NCI-H128 (cell line): ENCODE data around the gene ADAMTS12.

Source experiments
- DNase-seq: peaks from one replicate; lab custom pipeline; 2025; ENCODE audit not compliant: unreplicated experiment; lab: John Stamatoyannopoulos, UW

Gene ADAMTS12

DNA sequence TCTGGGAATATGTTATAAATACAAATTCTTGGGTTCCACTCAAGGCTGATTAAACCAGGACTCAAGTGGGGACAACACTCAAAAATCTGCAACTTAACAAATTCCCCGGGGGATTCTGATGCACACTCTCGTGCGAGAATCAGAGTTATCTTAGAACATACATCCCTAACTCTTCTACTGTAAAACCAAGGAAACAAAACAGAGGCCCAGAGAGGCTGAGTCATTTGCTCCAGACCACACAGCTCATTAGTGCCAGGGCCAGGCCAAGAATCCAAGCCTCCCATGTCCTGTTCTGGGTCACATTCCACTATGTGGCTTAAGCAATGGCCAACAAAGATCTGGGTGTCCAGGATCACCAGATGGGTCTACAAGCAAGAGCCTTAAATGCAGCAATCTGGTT is 166.0 kb downstream of the ADAMTS12 start:
- DNase-seq, result no peak

DNA sequence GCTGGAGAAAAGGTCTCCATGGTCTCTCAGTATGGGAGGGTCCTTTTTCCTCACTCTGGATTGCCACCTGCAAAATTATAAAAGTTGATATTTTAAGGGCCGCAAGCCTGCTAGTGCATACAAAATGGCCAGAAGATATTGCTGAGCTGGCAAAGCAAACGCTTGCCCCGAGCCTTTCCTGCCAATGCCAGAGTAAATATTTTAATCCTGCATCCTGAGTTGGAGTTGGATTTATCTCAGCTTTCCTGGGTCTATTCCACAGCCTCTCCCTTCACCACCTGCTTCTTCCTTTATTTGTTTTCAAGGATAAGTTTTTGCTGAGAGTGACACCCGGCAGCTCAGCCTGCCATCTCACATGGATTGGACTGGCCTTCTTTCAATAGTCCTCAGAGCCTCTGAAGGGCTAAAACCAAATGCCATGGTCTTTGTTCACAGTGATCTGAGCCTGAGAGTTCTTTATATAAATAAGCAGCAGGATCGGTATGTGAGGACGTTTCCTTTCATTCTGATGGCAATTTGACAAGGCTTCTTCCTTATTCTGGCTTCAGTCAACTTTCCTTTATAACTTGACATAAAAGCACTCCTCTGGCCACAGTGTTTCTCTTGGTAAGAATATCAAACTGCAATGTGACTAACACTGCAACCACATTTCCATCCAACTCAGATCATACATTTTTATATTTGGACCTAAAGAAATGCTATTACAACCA is 170.1 kb downstream of the ADAMTS12 start:
- DNase-seq, result no peak

DNA sequence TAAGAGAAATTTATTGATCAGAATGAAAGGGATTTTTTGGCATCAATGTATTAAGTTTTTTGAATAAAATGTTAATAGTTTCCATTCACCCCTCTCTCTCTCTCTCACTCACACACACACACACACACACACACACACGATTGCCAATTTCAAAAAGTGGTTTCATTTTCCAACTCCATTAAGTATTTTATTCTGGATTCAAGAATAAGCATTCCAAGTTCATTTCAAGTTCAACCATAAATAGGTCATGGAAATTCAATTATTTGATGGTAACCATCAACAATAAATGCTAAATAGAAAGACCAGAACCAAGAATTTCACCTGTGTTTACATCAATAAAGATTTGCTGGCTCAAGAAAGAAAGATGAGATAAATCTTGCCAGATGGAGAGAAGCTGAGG is 171.6 kb downstream of the ADAMTS12 start:
- DNase-seq, result no peak

DNA sequence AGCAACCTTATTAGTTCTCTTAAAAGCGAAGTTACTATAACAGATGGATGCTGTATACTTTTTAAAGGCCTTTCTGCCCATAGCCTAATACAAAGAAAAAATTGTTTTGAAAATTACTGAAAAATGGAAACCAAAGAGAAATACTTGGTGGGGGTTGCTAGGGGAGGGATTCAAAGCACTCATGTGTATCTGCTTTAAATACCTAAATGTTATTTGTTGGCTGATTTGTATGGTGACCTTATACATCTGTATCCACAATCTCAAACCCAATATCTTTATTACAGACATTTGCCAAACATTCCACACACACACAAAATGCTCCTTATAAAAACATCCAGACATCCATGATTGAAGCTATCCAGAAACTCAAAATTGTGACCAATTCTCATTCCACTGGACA is 172.0 kb downstream of the ADAMTS12 start:
- DNase-seq, result no peak

DNA sequence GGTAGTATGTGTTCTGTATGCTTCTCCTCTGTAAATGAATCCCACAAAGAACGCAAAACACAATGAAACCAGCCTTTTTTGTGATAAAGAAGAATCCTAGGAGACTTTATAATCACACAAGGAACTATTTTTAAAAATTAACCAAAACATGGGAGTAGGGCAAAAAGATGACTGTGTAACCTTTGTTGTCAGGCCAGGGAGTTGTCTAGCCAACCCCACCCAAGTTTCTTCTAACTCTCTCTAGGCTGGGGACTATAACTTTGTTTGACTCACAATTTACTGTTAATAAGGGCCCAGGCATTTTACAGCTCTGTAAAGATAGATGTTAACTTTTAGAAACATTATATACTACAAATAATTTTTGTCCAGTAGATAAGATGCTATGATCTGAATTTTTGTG is 176.1 kb downstream of the ADAMTS12 start:
- DNase-seq, result no peak

DNA sequence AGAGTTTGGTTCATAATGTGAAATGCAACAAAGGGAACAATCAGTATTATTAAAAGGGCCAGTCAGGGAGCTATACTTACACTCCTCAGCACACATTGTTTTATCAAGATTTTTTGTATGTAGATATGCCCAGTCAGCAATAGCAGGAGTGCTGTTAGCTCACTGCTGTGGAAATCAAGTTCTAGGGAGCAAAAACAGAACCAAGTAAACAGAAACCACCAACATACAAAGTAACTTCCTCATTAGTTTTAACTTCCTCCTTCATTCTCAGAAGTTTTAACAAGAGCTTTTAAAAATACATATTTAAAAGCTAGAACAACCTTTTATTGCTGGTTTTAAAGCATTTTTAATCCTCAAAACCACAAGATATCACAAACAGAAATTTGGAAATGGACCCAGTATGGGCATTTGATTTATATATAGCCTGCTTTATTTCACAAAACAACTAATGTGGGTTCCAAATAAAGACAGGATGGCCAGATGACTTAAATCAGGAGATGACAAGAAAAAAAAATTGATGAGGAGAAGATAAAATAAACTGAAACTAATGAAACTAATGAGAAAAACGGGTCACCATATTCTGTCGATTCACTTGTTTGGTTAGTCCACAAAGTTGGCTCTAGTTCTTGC is 178.5 kb downstream of the ADAMTS12 start:
- no peak for DNase-seq

DNA sequence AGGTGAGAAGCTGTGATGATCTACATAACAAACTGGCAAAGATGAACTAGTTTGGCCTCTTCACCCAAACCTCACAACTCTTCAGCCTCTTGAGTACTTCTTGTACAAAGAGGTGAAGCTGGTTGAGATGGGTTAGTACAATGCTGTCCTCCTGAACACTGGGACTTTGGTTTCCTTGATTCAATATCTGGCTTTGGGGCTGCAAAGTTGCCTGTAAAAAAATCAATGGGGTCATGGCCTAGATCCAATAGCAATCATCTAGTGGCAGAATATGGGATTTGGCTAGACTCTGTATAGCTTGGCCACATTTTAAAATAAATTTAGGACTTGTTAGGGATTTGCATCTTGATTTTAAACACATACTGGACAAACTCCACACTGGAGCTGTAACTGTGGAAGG is 179.1 kb downstream of the ADAMTS12 start:
- DNase-seq, result no peak

DNA sequence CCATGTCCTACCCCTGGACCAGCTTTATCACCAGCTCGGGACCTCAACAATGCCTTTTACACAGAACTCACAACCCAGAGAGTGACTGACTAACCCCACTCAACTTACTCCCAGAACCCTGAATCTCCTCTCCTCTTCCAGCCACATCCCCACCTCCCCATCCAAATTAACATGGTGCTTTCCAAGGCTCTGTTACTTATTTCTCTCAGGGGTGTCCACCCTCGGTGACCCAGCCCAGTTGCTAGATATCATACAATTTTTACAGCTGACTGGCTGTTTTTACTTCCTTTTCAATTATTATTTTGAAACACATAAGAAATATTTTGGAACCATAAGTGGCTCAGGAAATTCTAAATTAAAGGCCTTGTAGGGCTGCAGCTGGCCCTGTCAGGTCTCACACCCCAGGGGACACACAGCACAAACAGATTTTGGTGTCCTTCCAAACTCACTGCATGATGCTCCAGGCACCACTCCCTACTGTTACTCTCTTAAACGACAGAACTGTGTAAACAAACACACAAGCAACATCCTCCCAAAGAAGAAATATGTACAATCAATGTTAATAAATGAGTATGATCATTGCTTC is 180.6 kb downstream of the ADAMTS12 start:
- no peak for DNase-seq

DNA sequence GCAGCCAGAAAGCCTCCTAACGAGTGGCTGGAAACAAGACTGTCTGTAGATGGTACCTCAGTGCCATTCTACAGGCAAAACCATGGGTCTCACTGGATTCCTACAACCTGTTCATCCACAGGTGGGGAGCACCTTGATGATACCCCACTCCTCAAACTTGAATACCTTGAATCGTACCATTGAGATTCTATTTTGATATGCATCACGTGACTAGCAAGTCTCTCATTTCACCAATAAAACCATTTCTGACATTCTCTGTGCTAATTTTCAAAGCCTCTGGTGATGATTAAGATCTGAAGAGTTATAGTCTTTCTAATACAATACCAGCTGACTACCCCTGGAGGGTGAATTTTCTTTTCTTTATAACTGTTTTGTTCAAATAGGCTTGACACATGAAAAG is 188.9 kb downstream of the ADAMTS12 start:
- no peak for DNase-seq

DNA sequence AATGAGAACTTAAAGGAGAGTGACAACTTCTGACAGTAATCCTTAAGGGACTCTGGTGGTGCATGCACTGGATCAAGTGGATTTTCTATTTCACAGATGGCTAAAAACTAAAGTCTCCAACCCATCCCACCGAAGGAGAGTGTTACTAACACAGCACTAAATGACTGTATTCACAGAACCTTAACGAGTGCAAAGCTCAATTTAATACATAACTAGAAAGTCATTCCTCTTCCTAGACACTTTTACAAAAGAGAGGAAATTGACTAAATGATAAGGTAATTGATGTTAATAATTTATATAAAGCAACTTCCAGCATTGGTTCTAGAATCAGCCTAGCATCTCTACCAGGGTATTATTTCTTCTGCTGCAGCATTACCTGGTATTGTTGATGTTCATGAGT is 189.8 kb downstream of the ADAMTS12 start:
- no peak for DNase-seq

DNA sequence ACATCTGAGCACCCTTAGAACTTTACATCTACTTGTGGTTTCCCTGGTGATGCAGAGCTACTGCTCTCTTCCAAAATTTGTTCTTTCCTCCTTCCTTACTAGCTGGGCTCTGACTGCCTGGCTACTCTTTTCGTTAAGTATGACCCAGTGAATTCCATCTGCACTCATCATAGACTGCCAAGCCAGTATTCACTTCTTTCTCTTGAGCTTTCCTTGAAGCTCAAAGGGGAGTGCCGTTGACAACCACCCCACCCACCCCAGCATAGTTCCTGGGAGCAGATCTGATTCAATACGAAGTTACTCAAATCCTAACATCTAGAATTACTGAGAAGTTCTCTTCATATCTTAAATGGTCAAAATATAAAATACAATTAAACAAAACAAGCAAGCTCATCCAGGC is 190.5 kb downstream of the ADAMTS12 start:
- DNase-seq, result no peak

DNA sequence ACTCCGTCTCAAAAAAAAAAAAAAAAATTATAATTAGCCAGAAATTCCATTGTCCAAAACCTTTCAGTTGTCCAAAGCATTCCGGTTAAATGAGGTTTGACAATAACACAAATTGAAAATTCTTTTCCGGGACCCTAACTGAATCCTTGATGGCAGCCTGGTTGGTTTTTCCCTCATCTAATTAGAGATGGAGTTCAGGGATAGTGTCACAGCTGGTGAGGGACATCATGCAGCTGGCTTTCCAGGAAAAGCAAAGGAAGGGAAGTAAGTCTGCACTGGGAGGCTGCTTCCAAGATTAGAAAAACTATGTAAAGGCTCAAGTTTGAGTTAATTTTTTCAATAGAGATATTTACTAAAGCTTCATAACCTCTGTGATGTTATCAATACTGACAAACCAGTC is 195.4 kb downstream of the ADAMTS12 start:
- no peak for DNase-seq

DNA sequence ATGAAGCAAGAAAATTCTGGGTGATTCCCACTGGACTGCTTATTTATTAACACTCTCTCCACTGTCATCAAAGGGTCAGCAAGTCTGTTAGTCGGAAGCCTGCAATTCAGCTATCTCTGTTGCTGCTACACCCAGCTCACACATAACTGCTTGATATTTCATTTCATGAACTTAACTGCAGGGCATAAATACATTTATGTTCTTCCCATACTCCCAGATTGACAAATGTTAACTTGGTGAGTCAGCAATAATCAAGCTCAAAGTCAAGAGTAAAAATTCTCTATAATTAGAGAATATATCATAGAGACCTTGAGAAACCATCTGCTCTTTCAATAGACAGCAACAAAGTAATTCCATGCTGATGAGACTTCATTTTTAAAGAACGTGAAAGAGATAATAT is 198.8 kb downstream of the ADAMTS12 start:
- DNase-seq, result no peak

DNA sequence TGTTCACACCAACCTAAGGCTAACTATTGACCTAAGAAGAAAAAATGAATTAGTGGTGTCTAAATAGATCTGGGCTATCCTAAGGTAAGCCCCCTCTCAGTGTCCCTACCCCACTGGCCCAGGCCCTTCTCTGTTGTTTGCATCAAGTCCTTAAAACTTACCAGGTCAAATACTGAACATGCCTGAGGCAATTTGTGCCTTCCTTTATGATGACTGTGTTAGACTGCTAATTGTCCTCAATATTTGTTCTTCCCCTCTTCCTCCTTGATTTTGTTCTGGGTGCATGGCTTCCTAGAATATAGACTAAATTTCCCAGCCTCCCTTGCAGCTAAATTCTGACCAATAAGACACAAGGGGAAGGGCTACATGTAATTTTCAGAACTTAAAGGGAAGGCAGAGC is 199.9 kb downstream of the ADAMTS12 start:
- no peak for DNase-seq

DNA sequence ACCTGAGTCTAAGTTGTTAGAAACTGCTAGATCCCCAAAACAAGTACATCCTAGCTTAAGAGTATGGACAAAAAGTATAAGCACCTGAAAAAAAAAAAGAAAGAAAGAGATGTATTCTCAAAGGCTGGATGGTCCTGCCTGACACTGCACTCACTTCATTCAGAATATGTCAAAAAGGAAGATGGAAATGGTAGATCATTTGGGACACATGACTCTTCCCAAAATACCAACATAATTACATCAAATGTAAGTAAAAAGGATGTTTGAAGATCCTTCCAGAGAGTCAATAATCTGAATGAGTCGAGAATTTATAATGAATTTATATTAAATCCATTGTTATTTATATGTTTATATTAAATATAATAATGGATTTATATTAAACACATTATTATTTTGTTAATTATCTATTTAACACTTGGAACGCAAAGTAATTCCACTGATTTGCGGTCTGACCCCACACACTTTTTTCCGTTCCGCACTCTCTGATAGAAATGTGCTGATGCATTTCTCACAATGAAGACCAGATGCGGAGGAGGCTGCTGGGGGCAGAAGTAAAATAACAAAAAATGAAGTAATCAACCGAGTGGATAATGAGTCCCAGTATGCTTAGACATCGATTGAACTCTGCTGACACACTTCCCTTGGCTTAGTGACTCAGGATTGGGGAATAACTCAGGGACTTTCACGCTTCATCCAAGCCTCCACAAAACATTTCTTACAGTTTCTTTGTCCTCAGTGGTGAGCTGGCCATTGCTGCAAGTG is 201.2 kb downstream of the ADAMTS12 start:
- DNase-seq, result no peak

DNA sequence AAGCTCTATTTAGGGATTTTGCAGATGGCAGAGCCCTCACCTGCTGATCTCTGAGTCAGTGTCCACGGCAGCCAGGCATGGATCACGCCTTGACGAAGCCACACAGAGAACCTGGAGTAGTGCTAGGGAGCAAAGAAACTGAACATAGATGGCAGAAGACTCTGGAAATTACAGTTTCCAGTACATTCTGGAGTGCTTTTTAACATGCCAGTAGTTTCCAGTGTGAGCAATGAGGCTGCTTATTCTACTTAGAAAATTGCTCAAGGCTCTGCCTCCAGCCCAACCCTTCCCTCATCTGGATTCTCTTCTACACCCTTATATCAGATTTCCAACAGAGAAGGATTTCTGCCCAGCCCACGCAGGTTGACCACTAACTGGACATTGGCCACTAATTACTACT is 203.3 kb downstream of the ADAMTS12 start:
- DNase-seq, result no peak

DNA sequence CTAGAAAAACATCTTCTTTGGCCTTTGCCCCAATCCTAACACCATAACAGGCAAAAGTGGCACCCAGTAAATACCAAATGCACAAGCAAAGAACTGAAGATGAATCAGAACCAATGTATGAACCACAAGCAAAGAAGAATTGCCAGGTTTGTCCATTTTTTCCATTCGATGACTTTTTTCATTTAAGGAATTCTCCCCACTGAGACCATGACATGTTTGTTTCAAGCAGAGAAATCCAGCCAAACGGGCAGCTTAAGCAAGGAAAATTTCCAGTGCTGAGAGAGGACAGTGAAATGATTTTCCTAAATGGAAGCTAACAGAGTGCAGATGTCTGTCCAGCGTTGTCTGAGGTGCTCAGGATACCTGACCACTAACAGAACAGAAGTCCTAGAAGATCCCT is 203.7 kb downstream of the ADAMTS12 start:
- DNase-seq, result no peak

DNA sequence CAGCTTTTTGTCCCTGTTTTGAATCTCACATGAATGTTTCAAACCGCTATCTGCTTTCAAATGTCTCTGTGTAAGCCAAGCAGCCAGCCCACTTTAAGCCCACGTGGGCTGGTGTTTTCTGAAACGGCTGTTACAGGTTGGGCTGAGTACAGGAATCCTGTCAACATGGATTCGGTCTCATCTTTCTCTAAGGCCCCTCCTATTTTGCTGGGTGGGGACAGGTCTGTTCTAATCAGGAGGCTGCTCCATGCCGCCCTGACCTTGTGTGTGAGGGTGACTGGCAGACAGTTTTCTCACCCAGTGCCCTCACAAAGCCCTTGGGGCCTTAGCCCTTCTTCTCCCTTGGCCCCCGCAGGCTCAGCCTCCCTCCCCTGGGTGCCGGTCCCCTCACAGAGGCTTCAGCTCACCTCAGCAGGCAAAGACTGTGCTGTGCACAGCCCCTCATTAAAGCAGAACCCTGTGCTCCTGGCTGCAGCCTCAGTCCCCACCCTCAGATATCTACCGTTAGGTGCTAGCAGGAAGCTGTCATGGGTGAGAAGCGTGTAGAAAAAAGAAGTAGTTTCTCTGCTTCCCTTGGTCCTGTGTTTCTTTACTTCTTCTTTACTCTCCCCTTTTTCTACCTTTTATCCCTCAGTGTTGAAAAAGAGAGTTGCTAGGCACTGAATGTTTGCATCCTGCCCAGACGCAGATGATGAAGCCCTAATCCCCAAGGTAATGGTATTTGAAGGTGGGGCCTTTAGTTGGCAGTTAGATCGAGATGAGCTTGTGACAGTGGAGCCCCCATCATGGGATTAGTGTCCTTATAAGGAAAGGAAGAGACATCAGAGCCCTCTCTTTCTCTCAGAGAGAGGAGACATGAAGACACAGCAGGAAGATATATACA is 205.7 kb downstream of the ADAMTS12 start:
- no peak for DNase-seq

DNA sequence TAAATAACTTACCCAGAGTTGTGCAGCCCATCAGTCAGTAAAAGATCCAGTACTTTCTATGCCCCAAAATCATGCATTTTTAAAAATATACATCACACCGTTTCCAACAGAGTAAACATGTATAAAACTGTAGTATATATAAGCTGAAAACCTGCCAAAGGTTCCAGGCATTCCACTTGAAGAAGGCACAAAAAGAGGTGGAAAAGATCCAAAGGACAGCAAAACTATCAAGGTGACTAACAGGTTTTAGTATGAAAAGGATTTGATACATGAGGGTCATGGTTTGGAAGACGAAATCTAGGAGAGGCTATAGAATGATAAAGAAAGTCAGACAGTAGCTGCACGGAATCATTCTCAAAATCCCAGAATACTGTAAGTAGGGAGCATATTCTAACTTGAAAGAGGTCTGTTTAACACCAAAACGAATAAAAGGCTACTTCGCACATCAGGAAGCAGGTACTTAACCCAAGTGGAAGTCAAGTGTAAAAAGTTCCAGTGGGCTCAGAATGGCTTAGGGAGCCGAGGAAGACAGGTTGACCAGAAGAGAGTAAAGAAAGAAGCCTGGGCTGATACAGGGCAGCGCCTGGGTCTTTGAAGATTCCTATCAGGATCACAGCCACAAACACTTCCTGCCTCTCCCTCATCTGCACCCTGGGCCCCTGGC is 207.2 kb downstream of the ADAMTS12 start:
- DNase-seq, result no peak

DNA sequence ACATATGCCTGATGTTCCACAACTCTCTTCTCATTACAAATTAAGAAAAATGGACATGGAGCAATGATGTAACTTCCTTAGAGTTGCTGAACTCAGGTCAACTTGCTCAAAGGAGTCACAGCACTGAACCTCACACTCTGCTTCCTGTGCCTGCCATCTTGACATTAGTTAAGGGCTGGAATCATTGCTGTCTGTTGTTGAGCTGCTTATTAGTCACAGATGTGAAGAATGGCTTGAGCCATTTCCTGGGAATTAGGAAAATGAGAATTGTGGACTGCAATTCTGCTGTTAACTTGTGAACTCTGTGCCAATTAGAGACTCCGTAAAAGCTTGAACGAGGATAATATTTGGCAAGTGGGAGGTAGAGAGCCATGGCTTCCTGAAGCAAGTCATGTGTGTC is 212.0 kb downstream of the ADAMTS12 start:
- DNase-seq, result no peak
